ENCODE results near the gene ABCA12. TPM values are rescaled to one million over a fixed set of nuclear protein-coding genes. Genes with fewer than 3 reads are reported as not detected.

The ABCA12 gene
- total RNA-seq, 2 experiments from 2014 or later: not detected

DNA sequence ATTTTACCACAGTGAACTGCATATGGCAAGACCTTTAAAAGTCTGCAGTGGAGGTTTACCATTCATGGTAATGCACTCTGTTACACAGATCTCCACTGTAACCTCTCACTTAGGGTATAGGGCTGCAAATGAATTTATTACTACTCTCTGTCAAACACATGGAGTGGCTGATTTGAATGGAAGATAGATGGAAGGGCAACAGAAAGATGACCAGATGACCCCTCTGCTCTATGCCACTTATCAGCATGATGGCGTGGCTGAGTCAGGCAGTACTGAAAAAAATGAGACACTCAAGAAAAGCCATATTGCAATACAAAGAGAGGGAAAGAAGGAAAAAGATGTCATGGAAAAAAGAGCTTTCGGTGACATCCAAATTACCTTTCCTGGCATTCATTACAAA lies 72.3 kb downstream of the ABCA12 start:
- Mint-ChIP-seq H3K4me3 (no peak overlapping the region), H3K27me3 (no peaks in the 10 kb centered on the region), H3K27ac (no peak overlapping the region), H3K36me3 (ENCODE audit: low read depth) (no peaks in the 10 kb centered on the region), H3K9me3 (no peaks in the 10 kb centered on the region), H3K4me1 (ENCODE audit: low read depth) (no peaks in the 10 kb centered on the region)
- ChIA-PET POLR2A (no interaction called here), CTCF (interaction anchor here (1.2 kb wide), 1 partner anchor 10 kb away, joined by 3 read pairs; no protein-coding TSS in a partner anchor)
- Histone ChIP-seq H3K36me3 (ENCODE audit: insufficient read depth, low read length) (no peaks in the 10 kb centered on the region), H3K9me3 (ENCODE audit: control insufficient read depth in 1 of 2, insufficient read depth in 1 of 2, low read length in 2 of 2) (no peaks in the 10 kb centered on the region), H3K4me1 (ENCODE audit: insufficient read depth, low read length) (no peaks in the 10 kb centered on the region), H3K27ac (ENCODE audit: low read depth in 1 of 2, low read length in 2 of 2) (no peak overlapping the region), H3K27me3 (ENCODE audit: control insufficient read depth in 1 of 2, insufficient read depth in 2 of 2, low read length in 2 of 2) (no peaks in the 10 kb centered on the region), H3K4me3 (ENCODE audit: low read length) (no peak overlapping the region)
- ATAC-seq (ENCODE audit: poor library complexity): no peak
- DNase-seq: no peak
- intact Hi-C loops (cut with DNase I, micrococcal nuclease): no loop called here
- TF ChIP-seq, protein P1, sequence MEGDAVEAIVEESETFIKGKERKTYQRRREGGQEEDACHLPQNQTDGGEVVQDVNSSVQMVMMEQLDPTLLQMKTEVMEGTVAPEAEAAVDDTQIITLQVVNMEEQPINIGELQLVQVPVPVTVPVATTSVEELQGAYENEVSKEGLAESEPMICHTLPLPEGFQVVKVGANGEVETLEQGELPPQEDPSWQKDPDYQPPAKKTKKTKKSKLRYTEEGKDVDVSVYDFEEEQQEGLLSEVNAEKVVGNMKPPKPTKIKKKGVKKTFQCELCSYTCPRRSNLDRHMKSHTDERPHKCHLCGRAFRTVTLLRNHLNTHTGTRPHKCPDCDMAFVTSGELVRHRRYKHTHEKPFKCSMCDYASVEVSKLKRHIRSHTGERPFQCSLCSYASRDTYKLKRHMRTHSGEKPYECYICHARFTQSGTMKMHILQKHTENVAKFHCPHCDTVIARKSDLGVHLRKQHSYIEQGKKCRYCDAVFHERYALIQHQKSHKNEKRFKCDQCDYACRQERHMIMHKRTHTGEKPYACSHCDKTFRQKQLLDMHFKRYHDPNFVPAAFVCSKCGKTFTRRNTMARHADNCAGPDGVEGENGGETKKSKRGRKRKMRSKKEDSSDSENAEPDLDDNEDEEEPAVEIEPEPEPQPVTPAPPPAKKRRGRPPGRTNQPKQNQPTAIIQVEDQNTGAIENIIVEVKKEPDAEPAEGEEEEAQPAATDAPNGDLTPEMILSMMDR (IDR thresholded peaks at IDR 0.05): no peak

DNA sequence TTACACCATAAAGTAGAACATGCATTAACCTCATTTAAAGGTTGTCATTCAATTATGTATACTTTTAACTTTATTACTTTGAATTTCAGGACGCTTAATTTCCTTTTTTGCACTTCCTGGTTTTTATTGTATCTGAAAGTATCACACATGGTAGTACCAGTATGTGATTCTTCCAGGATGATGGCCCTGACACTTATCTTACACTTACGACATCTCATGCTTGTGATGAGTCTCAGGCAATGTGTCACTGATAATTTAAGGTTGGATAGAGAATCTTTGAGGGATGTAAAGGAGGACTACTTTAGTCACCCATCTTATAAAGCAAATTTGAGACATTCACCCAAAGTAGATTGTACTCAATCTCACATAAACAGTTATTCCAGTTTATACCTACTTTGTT lies 74.9 kb downstream of the ABCA12 start:
- ATAC-seq (ENCODE audit: poor library complexity) (no peak), DNase-seq (no peak)
- no peaks in the 10 kb centered on the region for H3K4me1 ChIP-seq (ENCODE audit: insufficient read depth, low read length)
- Mint-ChIP-seq H3K4me1 (ENCODE audit: low read depth) (no peaks in the 10 kb centered on the region), H3K27me3 (no peaks in the 10 kb centered on the region), H3K27ac (no peak overlapping the region), H3K36me3 (ENCODE audit: low read depth) (no peaks in the 10 kb centered on the region), H3K9me3 (no peaks in the 10 kb centered on the region), H3K4me3 (no peak overlapping the region)
- no peaks in the 10 kb centered on the region for H3K27me3 ChIP-seq (ENCODE audit: control insufficient read depth in 1 of 2, insufficient read depth in 2 of 2, low read length in 2 of 2)
- POLR2A ChIA-PET: no interaction called here
- TF ChIP-seq, protein P1 (IDR thresholded peaks at IDR 0.05): no peak
- H3K36me3 ChIP-seq (ENCODE audit: insufficient read depth, low read length): no peaks in the 10 kb centered on the region
- no peak overlapping the region for H3K27ac ChIP-seq (ENCODE audit: low read depth in 1 of 2, low read length in 2 of 2)
- H3K4me3 ChIP-seq (ENCODE audit: low read length): no peak overlapping the region
- CTCF ChIA-PET: no interaction called here
- intact Hi-C loops (cut with DNase I, micrococcal nuclease): no loop called here
- H3K9me3 ChIP-seq (ENCODE audit: control insufficient read depth in 1 of 2, insufficient read depth in 1 of 2, low read length in 2 of 2): no peaks in the 10 kb centered on the region

DNA sequence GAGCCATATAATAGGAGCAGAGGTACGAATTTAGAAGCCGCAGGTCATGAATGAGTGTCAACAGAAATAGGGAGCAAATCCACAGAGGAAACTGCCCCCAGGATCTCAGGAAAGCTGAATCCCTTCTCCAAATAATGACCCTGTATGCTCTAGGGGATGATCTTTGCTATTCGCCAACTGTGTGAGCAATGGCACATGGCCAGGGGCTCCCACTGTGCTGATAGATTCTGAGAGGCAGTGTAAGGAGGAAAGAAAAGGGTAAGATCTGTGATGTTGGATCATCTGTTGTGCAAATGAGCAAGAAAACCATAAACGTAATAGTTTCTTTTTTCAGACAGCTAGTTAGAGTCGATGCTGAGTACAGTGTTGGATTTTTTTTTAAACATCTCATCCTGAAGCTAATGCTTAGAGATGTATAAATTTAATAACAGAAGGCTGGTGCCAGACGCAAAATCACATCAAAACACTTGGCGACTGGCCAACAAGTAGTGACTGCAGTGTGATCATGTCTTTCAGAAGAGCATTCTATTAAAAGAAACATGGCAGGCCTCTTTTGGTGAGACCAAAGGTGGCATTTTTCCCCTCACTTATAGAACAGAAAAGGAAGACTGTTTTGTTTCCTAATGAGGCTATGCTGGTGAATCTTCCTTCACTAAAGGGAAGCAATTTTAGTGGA lies 77.4 kb downstream of the ABCA12 start:
- H3K4me3 Mint-ChIP-seq: no peak overlapping the region
- H3K27ac Mint-ChIP-seq: no peak overlapping the region
- no peaks in the 10 kb centered on the region for H3K9me3 Mint-ChIP-seq
- Histone ChIP-seq H3K4me3 (ENCODE audit: low read length) (no peak overlapping the region), H3K9me3 (ENCODE audit: control insufficient read depth in 1 of 2, insufficient read depth in 1 of 2, low read length in 2 of 2) (no peaks in the 10 kb centered on the region), H3K27me3 (ENCODE audit: control insufficient read depth in 1 of 2, insufficient read depth in 2 of 2, low read length in 2 of 2) (no peaks in the 10 kb centered on the region), H3K36me3 (ENCODE audit: insufficient read depth, low read length) (no peaks in the 10 kb centered on the region), H3K27ac (ENCODE audit: low read depth in 1 of 2, low read length in 2 of 2) (no peak overlapping the region), H3K4me1 (ENCODE audit: insufficient read depth, low read length) (no peaks in the 10 kb centered on the region)
- ATAC-seq (ENCODE audit: poor library complexity) (no peak), DNase-seq (no peak)
- TF ChIP-seq, protein P1 (IDR thresholded peaks at IDR 0.05): no peak
- CTCF ChIA-PET: no interaction called here
- no peaks in the 10 kb centered on the region for H3K36me3 Mint-ChIP-seq (ENCODE audit: low read depth)
- intact Hi-C loops (cut with DNase I, micrococcal nuclease): loop anchor here in 1 of 2 experiments (2.0 kb wide), 1 partner anchor 56 kb away; no protein-coding TSS in a partner anchor
- POLR2A ChIA-PET: interaction anchor here (0.7 kb wide), 1 partner anchor 251 kb away, joined by 3 read pairs; no protein-coding TSS in a partner anchor
- H3K4me1 Mint-ChIP-seq (ENCODE audit: low read depth): no peaks in the 10 kb centered on the region
- no peaks in the 10 kb centered on the region for H3K27me3 Mint-ChIP-seq
